Embryonic facial prominence (tissue), 1 donor: ENCODE results near the gene PAPPA.

Experiments
- DNase-seq: peaks from one replicate; pipeline ENCODE4 v3.0.0-alpha.2; 2016; ENCODE audit errors: extremely low spot score

PAPPA gene

GRCh38 chr9:116182876-116183275 lies 29.3 kb downstream of the PAPPA start:
- no peak for DNase-seq

DNA sequence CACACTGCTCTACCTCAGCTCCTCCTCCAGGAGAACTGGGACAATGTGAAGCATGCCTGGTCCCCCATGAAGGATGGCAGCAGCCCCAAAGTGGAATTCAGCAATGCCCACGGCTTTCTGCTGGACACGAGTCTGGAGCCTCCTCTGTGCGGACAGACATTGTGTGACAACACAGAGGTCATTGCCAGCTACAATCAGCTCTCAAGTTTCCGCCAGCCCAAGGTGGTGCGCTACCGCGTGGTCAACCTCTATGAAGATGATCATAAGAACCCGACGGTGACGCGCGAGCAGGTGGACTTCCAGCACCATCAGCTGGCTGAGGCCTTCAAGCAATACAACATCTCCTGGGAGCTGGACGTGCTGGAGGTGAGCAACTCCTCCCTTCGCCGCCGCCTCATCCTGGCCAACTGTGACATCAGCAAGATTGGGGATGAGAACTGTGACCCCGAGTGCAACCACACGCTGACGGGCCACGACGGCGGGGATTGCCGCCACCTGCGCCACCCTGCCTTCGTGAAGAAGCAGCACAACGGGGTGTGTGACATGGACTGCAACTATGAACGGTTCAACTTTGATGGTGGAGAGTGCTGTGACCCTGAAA lies 34.1 kb downstream of the PAPPA start:
- no peak for DNase-seq

GRCh38 chr9:116189683-116190082 lies 36.1 kb downstream of the PAPPA start:
- no peak for DNase-seq

GRCh38 chr9:116190637-116191396 lies 37.2 kb downstream of the PAPPA start:
- DNase-seq, result no peak

DNA sequence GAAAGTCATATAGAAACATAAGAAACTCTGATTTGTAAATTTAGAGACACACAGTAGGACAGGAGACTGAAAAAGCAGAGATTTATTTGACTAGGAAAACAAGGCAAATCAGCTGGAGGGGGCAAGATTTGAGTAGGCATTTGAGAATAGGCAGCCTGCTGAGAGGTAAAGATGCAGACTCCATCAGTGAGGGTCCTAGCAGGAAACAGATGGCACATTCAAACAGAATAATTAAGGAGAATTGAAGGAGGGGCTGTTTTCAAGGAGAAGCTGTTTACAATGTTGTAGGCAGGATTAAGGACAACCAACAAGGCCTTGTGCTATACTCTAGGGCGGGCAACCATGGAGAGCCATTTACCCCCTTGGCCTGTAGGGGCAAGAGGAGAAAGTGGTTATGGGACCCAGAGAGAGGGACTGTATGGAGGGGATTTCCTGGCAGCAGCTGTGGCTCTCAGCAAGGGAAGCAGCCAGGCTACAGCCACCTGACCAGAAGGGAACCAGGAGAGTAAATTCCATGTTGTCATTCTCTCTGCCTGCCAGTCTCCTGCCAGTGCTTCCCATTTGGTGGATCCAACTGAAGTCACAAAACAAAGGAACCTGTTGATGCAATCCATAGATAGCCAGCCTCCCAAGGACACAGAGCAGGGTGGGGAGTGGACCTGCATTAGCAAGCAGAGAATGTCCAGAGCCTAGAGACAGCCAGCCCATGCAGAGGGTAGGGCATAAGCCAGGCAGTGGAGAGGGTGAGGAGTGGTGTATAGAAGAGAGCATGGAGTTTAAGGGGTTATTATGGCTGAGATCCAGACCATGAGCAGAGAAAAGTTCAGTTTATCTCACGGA lies 38.2 kb downstream of the PAPPA start:
- no peak for DNase-seq

DNA sequence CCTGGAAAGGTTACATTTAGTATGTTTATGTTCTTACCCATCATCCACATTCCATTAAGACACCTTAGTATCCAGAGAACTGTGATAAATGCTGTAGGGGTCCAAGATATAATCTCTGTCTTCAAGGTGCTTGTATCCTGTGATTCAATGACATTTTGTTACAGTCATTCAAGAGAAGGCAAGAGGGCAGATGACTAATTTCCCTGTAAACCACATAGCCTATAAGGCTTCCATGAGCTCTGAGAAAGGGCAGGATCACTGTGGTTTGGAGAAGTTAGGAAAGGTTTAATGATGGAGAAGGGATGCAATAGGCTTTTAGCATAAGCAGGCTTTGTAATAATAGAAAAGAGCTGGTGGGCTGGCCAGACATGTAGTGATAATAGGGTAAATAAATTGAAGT lies 40.0 kb downstream of the PAPPA start:
- DNase-seq, result no peak

DNA sequence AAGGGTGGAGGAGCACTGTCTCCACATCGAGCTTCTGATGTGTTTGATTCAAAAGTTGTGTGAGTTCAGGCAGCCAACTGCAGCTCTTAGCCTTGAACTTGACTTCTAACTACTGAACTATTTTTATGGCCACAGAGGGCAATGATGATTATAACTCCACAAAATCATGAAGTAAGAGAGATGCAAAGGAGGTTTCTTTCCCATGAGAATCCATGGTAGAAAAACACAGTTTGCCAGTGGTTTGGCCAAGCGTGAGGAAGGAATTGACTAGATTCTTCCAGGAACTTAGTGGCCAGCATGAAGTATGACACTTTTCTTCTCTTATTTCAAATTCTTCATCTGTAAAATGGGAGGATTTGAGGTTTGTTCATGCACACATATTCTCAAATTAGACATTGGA lies 43.2 kb downstream of the PAPPA start:
- DNase-seq, result no peak

- DNase-seq, result no peak
These were observed 44.8 kb downstream of the PAPPA start for GRCh38 chr9:116198344-116198743.

DNA sequence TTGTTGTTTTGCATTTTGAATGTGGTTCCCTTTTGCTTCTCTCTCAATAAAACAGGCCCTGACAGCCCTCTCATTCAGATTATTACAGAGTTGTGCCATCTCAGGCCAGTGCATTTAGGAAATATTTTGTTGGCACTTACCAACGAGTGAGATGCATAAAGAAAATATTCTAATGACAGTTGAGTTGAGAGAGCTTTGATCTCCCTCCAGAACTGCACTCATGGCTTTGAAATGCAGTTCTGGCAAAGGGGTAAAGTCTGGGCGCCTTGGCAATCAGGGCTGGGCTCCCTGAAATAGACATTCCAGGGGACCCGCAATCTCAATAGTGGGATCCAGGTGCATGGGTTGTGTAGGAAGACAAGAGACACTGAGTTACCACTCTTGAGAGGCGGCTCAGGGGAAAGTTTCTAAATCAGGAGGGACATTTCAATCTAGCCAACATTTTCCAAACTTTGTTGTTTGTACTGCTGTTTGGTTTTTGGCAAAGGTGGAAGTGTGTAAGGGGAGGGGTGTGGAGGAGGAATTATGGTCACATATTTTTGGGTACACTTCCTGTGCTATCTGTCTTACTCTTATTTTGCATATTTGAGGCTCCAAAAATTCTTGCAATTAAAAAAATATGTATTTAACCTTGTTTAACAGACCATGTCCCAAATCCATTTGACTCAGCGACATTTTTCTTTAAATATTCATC lies 48.8 kb downstream of the PAPPA start:
- no peak for DNase-seq

DNA sequence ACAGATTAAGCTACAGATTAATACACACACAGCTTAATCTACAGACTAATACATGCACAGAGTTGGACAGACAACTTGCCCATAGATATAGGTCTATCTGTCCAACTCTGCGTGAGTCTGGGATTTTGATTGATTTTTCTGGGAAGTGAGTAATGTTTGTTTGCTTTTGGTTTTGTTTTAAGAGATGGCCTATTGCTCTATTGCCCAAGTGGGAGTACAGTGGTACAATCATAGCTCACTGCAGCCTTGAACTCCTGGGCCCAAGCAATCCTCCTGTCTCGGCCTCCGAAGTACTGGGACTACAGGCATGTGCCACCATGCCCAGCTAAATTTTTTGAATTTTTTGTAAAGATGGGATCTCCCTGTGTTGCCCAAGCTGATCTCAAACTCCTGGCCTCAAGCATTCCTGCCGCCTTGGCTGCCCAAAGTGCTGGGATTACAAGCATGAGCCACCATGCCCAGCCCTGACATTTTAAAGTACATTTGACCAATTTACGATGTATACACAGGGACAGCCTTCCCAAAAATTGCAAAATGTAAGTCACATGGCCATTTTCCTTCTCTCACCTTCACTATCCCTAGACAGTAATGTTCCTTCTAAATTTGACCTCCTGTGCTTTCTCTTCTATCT lies 50.8 kb downstream of the PAPPA start:
- DNase-seq, result no peak

- DNase-seq, result no peak
These were observed 54.0 kb downstream of the PAPPA start for GRCh38 chr9:116207371-116208111.

- DNase-seq, result no peak
These were observed 55.0 kb downstream of the PAPPA start for GRCh38 chr9:116208417-116209232.

GRCh38 chr9:116209414-116210116 lies 56.0 kb downstream of the PAPPA start:
- no peak for DNase-seq

DNA sequence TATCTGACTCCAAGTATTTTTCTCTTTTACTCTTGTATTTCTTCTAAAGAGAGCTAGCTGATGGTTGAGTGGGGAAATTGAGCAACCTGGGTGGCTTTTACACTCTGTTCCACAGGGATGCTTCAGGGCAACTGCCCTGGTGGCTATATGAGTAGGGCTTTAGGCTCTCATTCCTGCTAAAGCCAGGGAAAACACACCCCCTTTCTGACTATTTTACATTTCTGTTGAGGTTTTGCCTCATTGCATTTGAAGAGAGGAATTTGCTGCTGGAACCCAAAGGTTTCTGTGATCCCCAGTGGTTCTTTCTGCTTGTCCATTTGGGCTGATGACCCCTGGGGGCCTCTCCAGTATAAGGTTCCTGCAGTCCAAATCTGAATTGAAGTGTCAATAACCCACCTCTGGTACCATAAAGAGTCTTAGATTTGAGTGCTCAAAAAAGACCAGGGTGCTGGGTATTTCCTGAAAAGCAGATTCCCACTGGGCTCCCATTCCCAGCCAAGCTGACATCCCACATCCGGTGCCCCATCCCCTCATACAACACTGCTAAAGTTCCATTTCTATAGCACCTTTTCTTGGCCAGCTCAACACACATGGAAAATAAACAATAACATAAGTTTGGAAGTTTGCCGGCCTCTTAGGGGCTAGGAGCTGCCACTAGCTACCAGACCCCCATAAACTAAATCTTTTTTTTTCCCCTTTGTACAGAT lies 59.5 kb downstream of the PAPPA start:
- DNase-seq, result no peak

GRCh38 chr9:116213693-116214047 lies 60.1 kb downstream of the PAPPA start:
- no peak for DNase-seq

DNA sequence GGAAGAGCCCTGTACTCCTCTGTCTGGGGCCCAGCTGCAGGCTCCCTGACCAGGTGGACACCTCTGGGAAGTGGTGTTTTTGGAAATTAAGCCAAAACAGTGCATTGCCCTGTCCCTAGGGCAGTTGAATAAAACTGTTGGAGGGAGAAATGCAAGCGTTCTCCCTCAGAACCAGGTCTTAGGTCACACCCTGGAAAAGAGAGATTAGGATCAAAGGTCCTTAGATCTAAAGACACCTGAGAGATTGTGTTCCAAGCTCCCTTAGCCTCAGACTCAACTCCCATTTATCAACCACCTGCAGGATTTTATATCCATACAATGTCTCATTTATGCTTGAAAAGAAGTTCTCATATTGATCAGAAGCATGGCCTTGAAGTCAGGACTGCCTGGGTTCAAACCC lies 64.8 kb downstream of the PAPPA start:
- no peak for DNase-seq

- no peak for DNase-seq
These were observed 66.1 kb downstream of the PAPPA start for GRCh38 chr9:116219686-116220085.

GRCh38 chr9:116223926-116224325 lies 70.3 kb downstream of the PAPPA start:
- no peak for DNase-seq
